Measurements from ENCODE around the gene FAM210A.

DNA sequence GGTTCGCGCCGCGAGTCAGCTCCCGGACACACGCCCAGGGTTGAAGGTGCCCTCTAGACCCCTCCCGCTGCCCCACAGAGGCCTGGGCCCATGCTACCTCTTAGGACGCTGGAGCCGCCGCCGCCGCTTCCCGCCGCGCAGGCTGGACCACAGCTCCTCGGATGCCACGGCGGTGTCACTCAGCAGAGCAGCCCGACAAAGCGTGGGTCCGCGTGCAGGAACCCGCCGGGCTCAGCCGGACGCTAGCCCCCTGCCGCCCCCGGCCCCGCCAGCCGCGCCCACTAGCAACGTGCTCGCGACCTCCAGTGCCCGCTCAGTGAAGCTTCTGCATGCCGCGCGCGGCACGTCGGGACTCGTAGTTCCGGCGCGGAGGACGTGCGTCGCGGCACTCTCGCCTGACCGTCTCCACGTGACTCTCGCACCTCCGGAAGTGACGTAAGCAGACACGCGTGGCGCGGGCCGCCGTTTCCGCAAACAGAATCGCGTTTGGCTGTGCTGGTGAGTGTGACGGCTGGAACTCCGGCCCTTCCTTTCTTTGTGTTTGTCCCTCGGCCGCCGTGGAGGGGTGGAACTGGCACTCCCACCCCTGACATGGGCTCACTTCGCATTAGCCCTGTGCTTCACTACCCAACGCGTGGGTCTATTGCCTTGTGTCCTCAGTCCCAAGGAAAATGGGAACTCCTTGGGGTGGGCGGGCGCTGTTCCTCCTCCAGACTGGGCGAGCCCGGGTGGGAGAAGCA lies at the start of gene FAM210A, which contains the start of gene RNMT:
- TF ChIP-seq, protein P1, sequence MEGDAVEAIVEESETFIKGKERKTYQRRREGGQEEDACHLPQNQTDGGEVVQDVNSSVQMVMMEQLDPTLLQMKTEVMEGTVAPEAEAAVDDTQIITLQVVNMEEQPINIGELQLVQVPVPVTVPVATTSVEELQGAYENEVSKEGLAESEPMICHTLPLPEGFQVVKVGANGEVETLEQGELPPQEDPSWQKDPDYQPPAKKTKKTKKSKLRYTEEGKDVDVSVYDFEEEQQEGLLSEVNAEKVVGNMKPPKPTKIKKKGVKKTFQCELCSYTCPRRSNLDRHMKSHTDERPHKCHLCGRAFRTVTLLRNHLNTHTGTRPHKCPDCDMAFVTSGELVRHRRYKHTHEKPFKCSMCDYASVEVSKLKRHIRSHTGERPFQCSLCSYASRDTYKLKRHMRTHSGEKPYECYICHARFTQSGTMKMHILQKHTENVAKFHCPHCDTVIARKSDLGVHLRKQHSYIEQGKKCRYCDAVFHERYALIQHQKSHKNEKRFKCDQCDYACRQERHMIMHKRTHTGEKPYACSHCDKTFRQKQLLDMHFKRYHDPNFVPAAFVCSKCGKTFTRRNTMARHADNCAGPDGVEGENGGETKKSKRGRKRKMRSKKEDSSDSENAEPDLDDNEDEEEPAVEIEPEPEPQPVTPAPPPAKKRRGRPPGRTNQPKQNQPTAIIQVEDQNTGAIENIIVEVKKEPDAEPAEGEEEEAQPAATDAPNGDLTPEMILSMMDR (IDR thresholded peaks at IDR 0.05; ENCODE audit: borderline replicate concordance, extremely low read depth, low read length, poor library complexity, severe bottlenecking) = peak; percentile 52
- no peak for TF ChIP-seq EZH2 (IDR thresholded peaks at IDR 0.05; ENCODE audit: borderline replicate concordance, low read depth, low read length, severe bottlenecking)

Data from DND-41 (cell line).